ENCODE results near the gene LRMDA.

DNA sequence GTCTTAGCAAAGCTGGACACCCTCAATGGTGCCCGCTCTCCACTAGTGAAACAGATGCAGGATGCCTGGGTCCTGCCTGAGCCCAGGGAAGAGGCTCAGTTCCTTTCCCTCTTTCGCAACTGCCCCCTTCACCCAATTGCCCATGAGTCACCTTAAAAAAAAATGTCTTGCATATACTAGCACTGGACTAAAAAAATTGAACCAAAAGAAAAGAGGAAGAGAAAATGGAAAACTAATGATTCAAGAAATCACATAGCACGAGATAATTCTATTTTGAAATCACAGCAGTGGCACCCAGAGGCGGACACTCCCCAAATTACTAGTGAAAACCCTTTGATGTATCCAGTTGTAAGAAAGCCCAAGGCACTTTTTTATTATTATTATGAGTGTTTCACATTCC is 972.5 kb downstream of the LRMDA start:
- TF ChIP-seq POLR2A (IDR thresholded peaks at IDR 0.05): no peak
- TF ChIP-seq CTCF (IDR thresholded peaks at IDR 0.05): no peak

All from tibial nerve (tissue), 3 donors.